Central memory CD8-positive, alpha-beta T cell (primary cell): ENCODE measurements around the gene RNF126.
"Not testable (repeated sequence)": the region's sequence is repeated elsewhere in the genome, so short reads cannot be mapped to it uniquely, and the experiment has no call there.

ENCODE experiments used
- ATAC-seq: fragments of 150-1000 bp; cut with Tn5 transposase; replicated peaks from 2 replicates; pipeline ENCODE4 v1.10.0; 2022; ENCODE audit warnings: mild to moderate bottlenecking, moderate FRiP score, moderate number of reproducible peaks; ENCODE audit not compliant: poor library complexity, severe bottlenecking; ENCODE audit errors: extremely low read depth
- DNase-seq, 2 donors: peaks; one replicate each; pipeline ENCODE4 v3.0.0; 2021; ENCODE audit warnings: low spot score in 2 of 2
- H3K27ac Mint-ChIP-seq: one replicate; pipeline ENCODE4 v1.8.0; 2022; ENCODE audit warnings: low read depth, mild to moderate bottlenecking, moderate library complexity, mixed read lengths
- H3K27me3 Mint-ChIP-seq: one replicate; pipeline ENCODE4 v1.8.0; 2022; ENCODE audit warnings: mixed read lengths
- H3K36me3 Mint-ChIP-seq: one replicate; pipeline ENCODE4 v1.8.0; 2022; ENCODE audit warnings: mild to moderate bottlenecking, moderate library complexity, mixed read lengths; ENCODE audit not compliant: insufficient read depth
- H3K4me1 Mint-ChIP-seq: one replicate; pipeline ENCODE4 v1.8.0; 2022; ENCODE audit warnings: mixed read lengths
- H3K4me3 Mint-ChIP-seq: one replicate; pipeline ENCODE4 v1.8.0; 2022; ENCODE audit warnings: mild to moderate bottlenecking, moderate library complexity, mixed read lengths
- H3K9me3 Mint-ChIP-seq: one replicate; pipeline ENCODE4 v1.8.0; 2022; ENCODE audit warnings: mixed read lengths

RNF126 gene

DNA sequence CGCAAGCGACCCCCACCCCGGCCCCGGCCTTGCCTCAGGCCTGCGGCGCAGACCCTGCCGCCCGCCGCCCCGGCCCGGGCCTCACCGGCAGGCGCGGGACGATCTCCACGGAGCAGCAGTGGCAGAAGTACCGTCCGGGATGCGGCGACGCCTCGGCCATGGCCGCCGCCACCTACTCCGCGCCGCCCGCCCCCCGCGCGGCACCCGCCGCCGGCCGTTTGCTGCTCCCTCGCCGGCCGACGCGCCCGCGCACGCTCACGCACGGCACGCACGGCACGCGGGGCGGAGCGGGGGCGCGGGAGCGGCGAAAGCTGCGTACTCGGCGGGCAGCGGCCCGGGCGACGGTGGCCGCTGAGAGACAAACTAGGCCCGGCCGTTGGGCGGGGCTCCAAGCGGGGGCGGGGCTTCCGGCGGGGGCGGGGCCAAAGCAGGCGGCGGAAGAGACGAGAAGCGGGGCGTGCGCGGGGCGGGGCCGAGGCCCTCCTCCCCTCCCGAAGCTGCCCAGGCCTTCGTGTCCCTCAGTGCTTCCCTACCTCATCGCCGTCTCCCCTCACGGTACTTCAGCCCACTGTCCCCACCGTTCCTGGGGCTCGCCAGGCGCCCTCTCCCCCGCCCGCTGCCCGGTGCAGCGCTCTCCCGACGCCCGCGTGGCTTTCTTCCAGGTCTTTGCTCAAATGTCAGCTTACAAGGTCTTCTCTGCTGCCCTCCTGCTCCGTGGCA lies at the start of gene RNF126:
TSS of gene RNF126 (minus strand) at position 253 of the 720 bp plus-strand sequence. CDS start at position 160, 93 bp downstream.
- Mint-ChIP-seq H3K36me3 (peaks cover 38% of the 10 kb centered on the region), H3K9me3 (no peaks in the 10 kb centered on the region)
- DNase-seq: peak; percentile 66 to 81

DNA sequence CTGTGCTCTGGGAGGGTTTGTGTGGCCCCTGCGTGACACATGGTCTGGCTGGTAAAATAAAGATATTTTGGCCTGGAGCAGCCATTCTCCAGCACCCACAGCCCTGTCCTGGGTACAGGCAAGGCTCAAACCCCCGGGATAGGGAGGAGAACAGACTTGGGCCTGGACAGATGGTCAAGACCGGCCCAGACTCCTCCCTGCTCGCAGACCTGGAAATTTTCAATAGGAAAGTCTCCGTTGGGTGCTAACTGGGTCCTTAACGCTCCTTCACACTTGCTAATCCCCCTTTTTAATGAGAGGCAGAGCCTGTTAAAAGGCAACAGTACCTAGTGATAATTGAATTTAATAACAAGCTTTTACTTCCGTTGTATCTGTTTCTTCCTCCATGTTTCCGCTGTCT lies 48.2 kb upstream of the RNF126 start:
- H3K4me3 Mint-ChIP-seq: no peak overlapping the region

More for the DNA sequence above, at the start of gene RNF126:
- H3K4me3 Mint-ChIP-seq: peak within 1 kb of the TSS; percentile 93
- peaks cover 47% of the 10 kb centered on the region for H3K4me1 Mint-ChIP-seq
- H3K27ac Mint-ChIP-seq: peak within 1 kb of the TSS; percentile 99
- ATAC-seq: peak; percentile 6
- H3K27me3 Mint-ChIP-seq: no peaks in the 10 kb centered on the region

DNA sequence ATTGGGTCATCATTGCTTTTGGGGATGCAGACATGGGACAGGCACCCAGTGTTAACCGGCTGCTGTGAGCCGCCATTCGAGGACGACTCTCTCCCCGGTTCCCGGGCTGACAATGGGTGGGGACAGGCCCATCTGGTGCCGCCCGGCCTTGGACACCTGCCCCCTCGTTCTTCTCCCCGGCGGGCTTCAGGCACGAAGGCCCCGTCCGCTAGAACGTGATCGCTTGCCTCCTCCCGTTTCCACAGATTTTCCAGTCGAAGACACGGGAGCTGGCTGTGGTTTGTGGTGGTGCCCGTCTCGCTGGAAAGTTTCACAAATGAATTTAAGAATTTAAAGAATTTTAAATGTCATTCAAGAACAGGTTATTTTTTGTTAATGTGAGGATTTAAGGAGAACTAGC lies 47.8 kb upstream of the RNF126 start:
- H3K9me3 Mint-ChIP-seq: peaks cover 6% of the 10 kb centered on the region
- H3K4me3 Mint-ChIP-seq: no peak overlapping the region
- peaks cover 44% of the 10 kb centered on the region for H3K27me3 Mint-ChIP-seq

More for the DNA sequence above, 48.2 kb upstream of the RNF126 start:
- no peaks in the 10 kb centered on the region for H3K36me3 Mint-ChIP-seq
- H3K4me1 Mint-ChIP-seq: no peaks in the 10 kb centered on the region
- H3K27ac Mint-ChIP-seq: no peak overlapping the region
- peaks cover 48% of the 10 kb centered on the region for H3K27me3 Mint-ChIP-seq
- no peak for DNase-seq
- peaks cover 8% of the 10 kb centered on the region for H3K9me3 Mint-ChIP-seq
- no peak for ATAC-seq

DNA sequence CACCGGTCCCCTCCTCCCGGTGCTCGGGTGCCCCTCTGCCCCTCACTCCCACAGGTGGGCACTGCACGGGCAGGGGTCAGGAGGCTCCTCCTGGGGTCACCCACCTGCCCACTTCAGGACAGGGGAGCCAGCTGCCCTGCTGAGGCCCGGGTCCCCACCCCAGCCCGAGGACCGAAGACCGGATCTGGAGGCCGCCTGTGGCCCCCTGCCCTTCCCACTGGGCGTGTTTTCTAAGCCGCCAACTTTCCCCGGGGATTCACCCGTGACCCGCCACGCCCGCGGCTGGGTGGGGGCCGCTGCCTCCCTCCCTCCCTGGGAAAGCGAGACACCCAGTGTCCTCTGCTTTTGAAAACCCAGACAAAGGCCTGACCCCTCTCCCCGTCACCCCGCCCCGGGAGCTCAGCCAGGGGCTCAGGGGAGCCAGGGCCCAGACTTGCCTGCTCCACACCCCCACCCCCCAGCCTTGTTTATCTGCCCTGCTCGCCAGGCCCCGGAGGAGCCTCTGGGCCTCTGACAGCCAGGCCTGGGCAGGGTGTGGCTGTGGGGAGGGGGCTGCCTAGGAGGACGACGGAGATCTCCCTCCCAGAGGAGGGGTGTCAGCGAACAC lies 47.1 kb upstream of the RNF126 start:
- H3K4me3 Mint-ChIP-seq: no peak overlapping the region
- H3K9me3 Mint-ChIP-seq: no peaks in the 10 kb centered on the region
- DNase-seq (no peak), ATAC-seq (no peak)
- peaks cover 37% of the 10 kb centered on the region for H3K27me3 Mint-ChIP-seq
- no peaks in the 10 kb centered on the region for H3K4me1 Mint-ChIP-seq
- H3K36me3 Mint-ChIP-seq: no peaks in the 10 kb centered on the region
- no peak overlapping the region for H3K27ac Mint-ChIP-seq

More for the DNA sequence above, 47.8 kb upstream of the RNF126 start:
- ATAC-seq (no peak), DNase-seq (no peak)
- H3K27ac Mint-ChIP-seq: no peak overlapping the region
- no peaks in the 10 kb centered on the region for H3K36me3 Mint-ChIP-seq
- no peaks in the 10 kb centered on the region for H3K4me1 Mint-ChIP-seq

DNA sequence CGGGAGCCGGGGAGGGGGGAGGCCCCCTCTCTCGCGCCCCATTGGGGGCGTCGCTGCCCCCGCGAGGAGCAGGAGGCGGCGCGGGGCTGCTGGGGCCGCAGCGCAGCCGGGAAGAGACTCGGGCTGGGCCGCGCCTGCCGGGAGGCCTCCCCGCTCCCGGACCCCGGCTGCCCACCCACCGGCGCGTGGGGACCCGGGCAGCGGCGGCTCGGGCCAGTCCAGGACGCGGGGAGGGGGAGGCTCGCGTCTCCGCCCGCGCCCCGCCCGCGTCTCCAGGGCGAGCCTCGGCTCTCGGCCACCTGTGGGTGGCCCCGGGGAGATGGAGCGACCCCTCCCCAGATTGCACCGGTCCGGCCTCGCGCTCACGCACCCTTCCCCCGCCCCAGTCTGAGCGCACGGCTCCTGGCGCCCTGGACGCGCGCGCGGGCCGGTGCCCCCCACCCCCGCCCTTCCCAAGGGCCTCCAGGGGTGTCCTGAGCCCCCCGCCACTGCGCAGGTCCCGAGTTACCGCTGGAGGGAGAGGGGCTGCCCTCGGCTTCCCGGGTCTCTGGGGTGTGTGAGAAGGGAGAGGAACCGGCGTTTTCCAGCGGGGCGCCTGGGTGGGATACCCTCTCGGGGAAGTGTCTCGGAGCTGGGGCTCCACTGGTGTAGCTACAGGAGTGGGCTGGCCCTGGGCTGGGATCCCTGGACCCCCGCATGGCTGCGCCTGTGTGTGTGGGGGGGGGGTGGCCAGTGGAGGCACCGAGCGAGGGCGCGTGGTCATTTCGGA lies 46.4 kb upstream of the RNF126 start:
- H3K4me3 Mint-ChIP-seq: no peak overlapping the region
- no peak overlapping the region for H3K27ac Mint-ChIP-seq
- no peaks in the 10 kb centered on the region for H3K36me3 Mint-ChIP-seq
- DNase-seq: no peak
- peaks cover 36% of the 10 kb centered on the region for H3K27me3 Mint-ChIP-seq
- H3K9me3 Mint-ChIP-seq: no peaks in the 10 kb centered on the region
- ATAC-seq: no peak
- no peaks in the 10 kb centered on the region for H3K4me1 Mint-ChIP-seq

DNA sequence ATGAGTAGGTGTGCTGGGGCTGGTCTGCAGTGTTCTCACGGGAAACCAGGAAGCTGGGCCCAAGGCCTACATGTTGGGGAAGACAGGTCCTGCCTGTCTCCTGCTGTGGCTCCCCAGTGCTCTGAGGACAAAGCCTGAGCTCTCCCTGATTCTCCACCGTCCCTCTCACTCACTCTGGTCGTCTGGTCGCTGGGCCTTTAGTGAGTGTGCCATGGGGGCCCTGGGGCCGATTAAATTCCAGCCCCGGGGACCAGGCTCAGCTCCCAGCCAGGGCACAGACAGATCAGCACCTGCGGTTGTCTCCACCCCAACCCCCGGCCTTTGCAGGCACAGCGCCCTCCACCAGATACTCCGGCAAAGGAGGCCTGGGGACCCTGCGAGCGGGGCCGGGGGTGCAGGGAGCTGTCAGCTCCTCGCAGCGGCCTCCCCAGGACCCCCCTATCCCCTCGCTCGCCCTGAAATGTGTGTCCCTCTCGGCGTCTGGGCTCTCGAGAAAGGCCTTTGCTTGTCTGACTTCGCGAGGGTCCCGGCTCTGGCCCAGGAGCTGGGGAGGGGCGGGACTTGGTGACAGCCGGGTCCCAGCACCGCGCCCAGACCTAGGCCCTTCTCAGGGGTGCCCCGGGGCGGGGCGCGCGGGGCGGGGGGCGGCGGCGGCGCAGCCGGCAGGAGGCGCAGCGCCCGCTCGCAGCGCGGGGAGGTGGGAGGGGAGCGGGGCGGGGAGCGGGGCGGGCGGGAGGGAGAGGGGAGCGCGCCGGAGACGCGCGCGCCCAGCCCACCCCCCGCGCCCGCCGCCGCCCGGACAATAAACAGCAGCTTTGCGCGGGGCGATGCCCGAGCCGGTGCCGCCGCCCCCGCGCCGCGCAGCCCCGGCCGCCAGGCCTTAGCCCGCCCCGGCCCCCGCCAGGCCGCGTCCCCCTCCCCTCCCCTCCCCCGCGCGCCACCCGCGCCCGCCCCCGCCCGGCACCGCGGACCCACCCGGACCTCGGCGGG lies 45.4 kb upstream of the RNF126 start, which contains the start of gene PALM:
TSS of gene PALM (plus strand) at position 782 of the 990 bp plus-strand sequence. CDS start 212 bp downstream, outside the sequence.
- DNase-seq (no peak), ATAC-seq (no peak)
- Mint-ChIP-seq H3K27ac (no peak within 1 kb of the TSS), H3K4me1 (no peaks in the 10 kb centered on the region), H3K4me3 (no peak within 1 kb of the TSS), H3K9me3 (no peaks in the 10 kb centered on the region), H3K36me3 (no peaks in the 10 kb centered on the region), H3K27me3 (peaks cover 38% of the 10 kb centered on the region)

DNA sequence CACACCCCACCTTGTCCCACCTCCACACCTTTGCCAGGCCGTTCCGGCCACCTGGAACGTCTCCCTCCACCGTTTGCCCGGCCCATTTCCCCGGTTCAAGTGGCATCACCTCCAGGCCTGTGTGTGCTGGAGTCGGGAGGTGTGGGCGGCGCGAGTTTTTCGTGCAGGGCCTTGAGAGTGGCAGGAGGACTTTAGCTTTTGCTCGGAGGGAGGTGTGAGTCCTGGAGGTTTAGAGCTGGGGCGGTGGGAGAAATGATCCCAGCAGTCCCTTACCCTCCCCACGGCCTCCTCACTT lies 41.4 kb upstream of the RNF126 start:
- no peak for ATAC-seq
- Mint-ChIP-seq H3K36me3 (no peaks in the 10 kb centered on the region), H3K9me3 (no peaks in the 10 kb centered on the region), H3K27me3 (peaks cover 29% of the 10 kb centered on the region), H3K27ac (no peak overlapping the region), H3K4me1 (no peaks in the 10 kb centered on the region), H3K4me3 (no peak overlapping the region)
- no peak for DNase-seq

DNA sequence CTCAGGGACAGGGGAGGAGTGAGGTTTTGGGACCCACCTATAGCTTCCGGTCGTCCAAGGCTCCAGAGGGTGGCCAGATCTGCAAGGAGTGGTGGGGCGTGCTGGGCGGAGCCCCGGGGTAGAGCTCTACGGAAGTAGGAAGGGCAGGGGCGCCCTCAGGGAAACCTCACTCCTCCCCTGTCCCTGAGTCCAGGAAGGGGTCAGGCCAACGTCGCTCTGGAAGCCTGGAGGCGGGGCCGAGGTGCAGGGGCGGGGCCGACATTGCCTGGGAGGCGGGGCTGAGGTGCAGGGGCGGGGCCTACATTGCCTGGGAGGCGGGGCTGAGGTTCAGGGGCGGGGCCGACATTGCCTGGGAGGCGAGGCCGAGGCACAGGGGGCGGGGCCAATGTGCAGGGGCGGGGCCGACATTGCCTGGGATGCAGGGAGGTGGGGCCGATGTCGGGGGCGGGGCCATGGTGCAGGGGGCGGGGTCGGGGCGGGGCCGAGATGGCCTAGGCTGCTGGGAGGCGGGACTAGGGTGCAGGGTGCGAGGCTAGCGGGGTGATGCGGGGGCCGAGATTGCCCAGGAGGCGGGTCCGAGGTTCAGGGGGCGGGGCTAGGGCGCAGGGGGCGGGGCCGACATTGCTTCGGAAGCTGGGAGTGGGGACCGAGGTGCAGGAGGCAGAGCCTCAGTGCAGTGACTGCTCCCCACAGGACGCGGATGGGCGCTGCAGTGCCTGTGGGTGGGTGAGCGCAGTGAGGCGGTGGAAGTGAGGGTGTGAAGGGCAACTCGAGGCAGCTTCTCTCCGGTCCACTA lies 40.8 kb upstream of the RNF126 start:
- H3K9me3 Mint-ChIP-seq: no peaks in the 10 kb centered on the region
- H3K36me3 Mint-ChIP-seq: no peaks in the 10 kb centered on the region
- no peaks in the 10 kb centered on the region for H3K4me1 Mint-ChIP-seq
- H3K4me3 Mint-ChIP-seq: peak overlapping the region; percentile 52
- H3K27me3 Mint-ChIP-seq: peaks cover 31% of the 10 kb centered on the region
- DNase-seq (peak; percentile 44 to 52), ATAC-seq (peak; percentile 61)
- H3K27ac Mint-ChIP-seq: no peak overlapping the region

DNA sequence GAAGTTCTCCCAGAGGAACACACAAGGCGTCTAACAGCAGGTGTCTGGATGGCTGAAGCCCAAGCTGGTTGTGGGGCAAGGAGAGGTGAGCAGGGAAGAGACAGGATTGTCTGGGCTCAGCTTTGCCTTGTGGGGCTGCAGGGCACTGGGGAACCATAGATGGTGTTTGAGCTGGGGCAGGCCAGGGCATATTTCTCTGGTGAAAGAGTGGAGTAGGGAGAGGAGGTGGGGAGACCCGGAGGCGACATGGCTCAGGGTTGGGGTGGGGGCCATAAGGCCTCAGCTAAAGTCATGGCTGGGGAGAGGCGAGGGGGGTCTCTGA lies 40.3 kb upstream of the RNF126 start:
- Mint-ChIP-seq H3K4me1 (no peaks in the 10 kb centered on the region), H3K27ac (no peak overlapping the region), H3K9me3 (no peaks in the 10 kb centered on the region), H3K36me3 (no peaks in the 10 kb centered on the region), H3K27me3 (peaks cover 37% of the 10 kb centered on the region), H3K4me3 (peak overlapping the region; percentile 52)
- DNase-seq (no peak), ATAC-seq (peak; percentile 31)

DNA sequence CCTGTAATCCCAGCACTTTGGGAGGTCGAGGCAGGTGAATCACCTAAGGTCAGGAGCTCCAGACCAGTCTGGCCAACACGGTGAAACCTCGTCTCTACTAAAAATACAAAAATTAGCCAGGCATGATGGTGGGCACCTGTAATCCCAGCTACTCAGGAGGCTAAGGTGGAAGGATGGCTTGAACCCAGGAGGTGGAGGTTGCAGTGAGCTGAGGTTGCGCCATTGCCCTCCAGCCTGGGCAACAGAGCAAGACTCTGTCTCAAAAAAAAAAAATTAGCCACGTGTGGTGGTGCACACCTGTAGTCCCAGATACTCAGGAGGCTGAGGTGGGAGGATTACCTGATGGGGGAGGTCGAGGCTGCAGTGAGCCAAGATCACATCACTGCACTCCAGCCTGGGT lies 39.8 kb upstream of the RNF126 start:
- H3K4me1 Mint-ChIP-seq, H3K27ac Mint-ChIP-seq, H3K9me3 Mint-ChIP-seq, H3K36me3 Mint-ChIP-seq, ATAC-seq, DNase-seq: not testable (repeated sequence)
- Mint-ChIP-seq H3K27me3 (peaks cover 37% of the 10 kb centered on the region), H3K4me3 (peak overlapping the region; percentile 52)

DNA sequence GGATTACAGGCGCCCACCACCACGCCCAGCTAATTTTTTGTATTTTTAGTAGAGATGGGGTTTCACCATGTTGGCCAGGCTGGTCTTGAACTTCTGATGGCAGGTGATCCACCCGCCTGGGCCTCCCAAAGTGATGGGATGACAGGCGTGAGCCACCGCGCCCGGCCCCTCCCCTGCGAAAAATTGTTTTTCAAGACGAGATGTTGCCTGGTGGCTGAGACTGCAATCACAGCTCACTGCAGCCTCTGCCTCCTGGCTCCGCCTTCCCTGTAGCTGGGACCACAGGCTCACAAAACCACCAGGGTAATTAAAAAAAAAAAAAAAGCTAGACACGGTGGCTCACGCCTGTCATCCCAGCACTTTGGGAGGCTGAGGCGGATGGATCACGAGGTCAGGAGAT lies 36.9 kb upstream of the RNF126 start:
- H3K4me1 Mint-ChIP-seq, DNase-seq, H3K36me3 Mint-ChIP-seq, ATAC-seq, H3K4me3 Mint-ChIP-seq, H3K9me3 Mint-ChIP-seq, H3K27ac Mint-ChIP-seq: not testable (repeated sequence)
- peaks cover 30% of the 10 kb centered on the region for H3K27me3 Mint-ChIP-seq
